GM12875 (cell line): ENCODE data around the gene ZNF518B.
A peak's percentile ranks its signal among the peaks of the same experiment; 100 is the strongest.

Experiments
- H3K4me3 ChIP-seq: one replicate; pipeline ENCODE4 v1.5.1; 2011; ENCODE audit warnings: low read depth, low read length, control low read depth
- TF ChIP-seq, protein P1 (sequence below): IDR thresholded peaks from 2 replicates; pipeline ENCODE4 v1.5.1; 2011; ENCODE audit warnings: low read depth, mild to moderate bottlenecking, control low read depth, inconsistent platforms, low read length, moderate library complexity, borderline replicate concordance; ENCODE audit not compliant: insufficient read depth

ZNF518B gene

DNA sequence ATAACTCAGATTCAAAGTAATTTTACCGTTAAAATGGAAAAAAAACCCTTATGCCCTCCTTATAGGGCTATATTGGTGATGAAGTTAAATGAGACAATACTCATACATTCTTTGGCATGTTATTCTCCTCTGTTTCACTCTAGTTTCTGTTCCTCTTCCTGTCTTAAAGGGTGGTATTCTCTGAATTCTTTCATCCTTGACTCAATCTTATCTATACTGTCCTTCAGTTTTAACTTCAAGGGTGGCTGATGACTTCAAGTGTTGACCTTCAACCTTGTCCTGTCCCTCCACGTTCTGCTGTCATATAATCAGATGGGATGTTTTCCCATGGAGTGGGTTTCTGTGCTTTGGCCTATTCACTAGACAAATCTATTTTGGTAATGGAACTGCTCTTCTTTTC, 44.0 kb downstream of the ZNF518B start:
- no peak overlapping the region for H3K4me3 ChIP-seq
- TF ChIP-seq, protein P1, sequence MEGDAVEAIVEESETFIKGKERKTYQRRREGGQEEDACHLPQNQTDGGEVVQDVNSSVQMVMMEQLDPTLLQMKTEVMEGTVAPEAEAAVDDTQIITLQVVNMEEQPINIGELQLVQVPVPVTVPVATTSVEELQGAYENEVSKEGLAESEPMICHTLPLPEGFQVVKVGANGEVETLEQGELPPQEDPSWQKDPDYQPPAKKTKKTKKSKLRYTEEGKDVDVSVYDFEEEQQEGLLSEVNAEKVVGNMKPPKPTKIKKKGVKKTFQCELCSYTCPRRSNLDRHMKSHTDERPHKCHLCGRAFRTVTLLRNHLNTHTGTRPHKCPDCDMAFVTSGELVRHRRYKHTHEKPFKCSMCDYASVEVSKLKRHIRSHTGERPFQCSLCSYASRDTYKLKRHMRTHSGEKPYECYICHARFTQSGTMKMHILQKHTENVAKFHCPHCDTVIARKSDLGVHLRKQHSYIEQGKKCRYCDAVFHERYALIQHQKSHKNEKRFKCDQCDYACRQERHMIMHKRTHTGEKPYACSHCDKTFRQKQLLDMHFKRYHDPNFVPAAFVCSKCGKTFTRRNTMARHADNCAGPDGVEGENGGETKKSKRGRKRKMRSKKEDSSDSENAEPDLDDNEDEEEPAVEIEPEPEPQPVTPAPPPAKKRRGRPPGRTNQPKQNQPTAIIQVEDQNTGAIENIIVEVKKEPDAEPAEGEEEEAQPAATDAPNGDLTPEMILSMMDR, result no peak

- TF ChIP-seq, protein P1, result no peak
- no peak overlapping the region for H3K4me3 ChIP-seq
These were observed 51.6 kb downstream of the ZNF518B start for GRCh38 chr4:10405672-10406071.

DNA sequence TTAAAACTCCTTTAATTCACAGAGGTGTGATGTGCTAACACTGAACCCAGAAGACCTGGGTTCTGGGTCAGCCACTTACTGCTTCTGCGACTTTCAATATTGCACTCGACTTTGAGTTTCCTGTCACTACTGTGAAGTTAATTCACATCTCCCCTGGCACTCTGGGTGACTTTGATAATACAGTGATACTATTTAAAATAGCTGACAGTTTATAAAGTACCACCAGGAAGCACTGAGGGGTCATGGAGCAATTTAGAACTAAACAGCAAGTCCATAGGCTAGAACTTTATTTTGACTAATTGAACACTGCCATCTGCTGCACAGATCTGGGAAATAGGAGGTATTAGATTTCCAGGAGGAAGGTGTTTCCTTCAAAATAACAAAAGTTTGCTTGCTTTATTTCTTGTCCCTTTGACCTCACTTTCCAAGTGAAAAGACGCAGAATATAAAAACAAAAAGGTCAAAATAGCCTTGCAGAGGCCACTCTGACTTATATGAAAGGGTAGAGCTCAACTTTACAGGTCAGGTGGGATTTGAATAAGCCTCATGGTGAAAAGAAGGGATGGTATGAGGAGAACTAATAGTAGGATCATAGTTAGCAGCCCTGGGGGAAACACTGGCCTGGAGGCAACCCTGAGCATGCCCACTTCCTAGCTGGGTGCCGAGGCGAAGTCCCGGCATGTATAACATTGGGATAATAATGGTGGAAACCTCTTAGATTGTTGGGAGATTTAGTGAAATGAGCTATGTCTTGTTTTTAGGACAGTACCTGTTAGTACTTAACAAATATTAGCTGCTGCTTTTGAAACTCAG, 53.4 kb downstream of the ZNF518B start:
- no peak overlapping the region for H3K4me3 ChIP-seq
- TF ChIP-seq, protein P1, result peak; percentile 6; the same call in 1 of the 2 replicates

- H3K4me3 ChIP-seq, result no peak overlapping the region
- TF ChIP-seq, protein P1, result no peak
These were observed 61.1 kb downstream of the ZNF518B start for GRCh38 chr4:10395971-10396580.
